ENCODE data around the gene SLC22A2.
"Not testable (repeated sequence)": the region's sequence is repeated elsewhere in the genome, so short reads cannot be mapped to it uniquely, and the experiment has no call there.

Gene SLC22A2

GRCh38 chr6:160240691-160241084, 17.9 kb downstream of the SLC22A2 start:
- no peak for DNase-seq

GRCh38 chr6:160239929-160240690, 18.5 kb downstream of the SLC22A2 start:
- no peak for DNase-seq

GRCh38 chr6:160238761-160239751, 19.6 kb downstream of the SLC22A2 start:
- DNase-seq = no peak

GRCh38 chr6:160238278-160238711, 20.3 kb downstream of the SLC22A2 start:
- no peak for DNase-seq

GRCh38 chr6:160237597-160238275, 20.9 kb downstream of the SLC22A2 start:
- not testable (repeated sequence) for DNase-seq

GRCh38 chr6:160236235-160236872, 22.3 kb downstream of the SLC22A2 start:
- not testable (repeated sequence) for DNase-seq

GRCh38 chr6:160233950-160234640, 24.5 kb downstream of the SLC22A2 start:
- not testable (repeated sequence) for DNase-seq

GRCh38 chr6:160227769-160228161, 30.9 kb downstream of the SLC22A2 start:
- DNase-seq = no peak

GRCh38 chr6:160227038-160227768, 31.4 kb downstream of the SLC22A2 start:
- DNase-seq = no peak

GRCh38 chr6:160226118-160226591, 32.5 kb downstream of the SLC22A2 start:
- no peak for DNase-seq

GRCh38 chr6:160224639-160225237, 33.9 kb downstream of the SLC22A2 start:
- DNase-seq = no peak

GRCh38 chr6:160222491-160222890, 36.1 kb downstream of the SLC22A2 start:
- DNase-seq = no peak

GRCh38 chr6:160221918-160222317, 36.7 kb downstream of the SLC22A2 start:
- DNase-seq = no peak

- DNase-seq = no peak
Measured at GRCh38 chr6:160221423-160221822, 37.2 kb downstream of the SLC22A2 start.

- DNase-seq = no peak
Measured at GRCh38 chr6:160218810-160219209, 39.8 kb downstream of the SLC22A2 start.

- no peak for DNase-seq
Measured at GRCh38 chr6:160217863-160218262, 40.8 kb downstream of the SLC22A2 start.

- DNase-seq = no peak
Measured at GRCh38 chr6:160217073-160217472, 41.5 kb downstream of the SLC22A2 start.

- no peak for DNase-seq
Measured at GRCh38 chr6:160215232-160215631, 43.4 kb downstream of the SLC22A2 start.

GRCh38 chr6:160207618-160208017, 51.0 kb downstream of the SLC22A2 start:
- no peak for DNase-seq

- no peak for DNase-seq
Measured at GRCh38 chr6:160204710-160205109, 53.9 kb downstream of the SLC22A2 start.

- no peak for DNase-seq
Measured at GRCh38 chr6:160203953-160204352, 54.7 kb downstream of the SLC22A2 start.
